ENCODE measurements around the gene TNPO2.

TNPO2 gene

GRCh38 chr19:12696366-12697335 is 27.1 kb downstream of the TNPO2 start, which contains the start of gene FBXW9:
TSS of gene FBXW9 (minus strand) at chr19:12696631. CDS start at chr19:12696581, 50 bp downstream.
- peak; percentile 63 for DNase-seq (ENCODE audit: low read depth, low spot score)
- no peak for TF ChIP-seq CTCF (IDR thresholded peaks at IDR 0.05; ENCODE audit: insufficient read depth, low read length, missing control alignments)
- CTCF ChIA-PET: interaction anchor here (1.0 to 4.1 kb wide), 9 partner anchors 15 to 151 kb away, joined by 3 to 17 read pairs (median 6); no protein-coding TSS in a partner anchor
- peak within 1 kb of the TSS; percentile 97 for H3K4me3 ChIP-seq (ENCODE audit: low read depth, low read length)
- POLR2A ChIA-PET: interaction anchor here (0.6 to 2.2 kb wide), 9 partner anchors 10 to 151 kb away, joined by 3 to 12 read pairs (median 4); partner anchors contain the start of genes DHPS, JUNB and TRIR

DNA sequence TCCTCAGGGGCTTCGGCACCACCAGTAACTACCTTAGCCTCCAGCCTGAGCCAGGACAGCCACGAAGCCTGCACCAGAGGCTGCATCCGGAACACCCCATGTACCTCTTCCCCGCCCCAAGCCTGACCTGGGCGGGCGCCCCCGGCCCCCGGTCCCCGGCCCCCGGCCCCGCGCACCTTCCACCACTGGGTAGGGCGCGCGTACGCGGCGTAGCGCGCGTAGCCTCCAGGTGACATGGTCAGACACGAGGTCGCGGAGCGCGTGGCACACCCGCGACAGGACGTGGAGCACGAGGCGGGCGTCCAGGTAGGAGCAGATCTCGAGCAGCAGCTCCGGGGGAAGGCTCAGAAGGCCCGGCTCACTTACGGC is 27.8 kb downstream of the TNPO2 start:
- TF ChIP-seq CTCF (IDR thresholded peaks at IDR 0.05; ENCODE audit: insufficient read depth, low read length, missing control alignments): no peak
- no peak for DNase-seq (ENCODE audit: low read depth, low spot score)
- peak overlapping the region; percentile 97 for H3K4me3 ChIP-seq (ENCODE audit: low read depth, low read length)
- POLR2A ChIA-PET: interaction anchor here (0.6 to 2.2 kb wide), 8 partner anchors 9 to 96 kb away, joined by 3 to 12 read pairs (median 4); partner anchors contain the start of genes DHPS, JUNB and TRIR
- CTCF ChIA-PET: interaction anchor here (1.0 to 2.8 kb wide), 7 partner anchors 8 to 152 kb away, joined by 3 to 17 read pairs (median 6); no protein-coding TSS in a partner anchor

DNA sequence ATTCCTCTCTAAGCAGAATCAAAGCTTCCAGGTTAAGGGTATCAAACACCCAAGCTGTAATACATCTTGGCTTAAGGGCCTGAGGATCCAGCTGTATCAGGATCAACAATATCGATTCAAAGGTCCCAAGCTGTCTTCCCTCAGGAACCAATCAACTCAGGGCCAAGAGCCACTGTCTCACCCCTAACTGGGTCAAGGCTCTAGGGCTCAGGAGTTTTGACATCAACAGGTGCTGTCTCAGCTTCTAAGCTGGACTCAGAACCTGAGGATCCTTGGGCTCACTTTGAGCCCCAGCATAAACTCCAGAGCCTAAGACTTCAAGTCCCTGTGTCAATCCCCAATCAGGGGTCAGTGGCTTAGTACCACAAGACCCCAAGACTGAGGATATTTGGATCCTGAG is 28.2 kb downstream of the TNPO2 start:
- peak overlapping the region; percentile 97 for H3K4me3 ChIP-seq (ENCODE audit: low read depth, low read length)
- ChIA-PET CTCF (interaction anchor here (1.0 to 2.8 kb wide), 3 partner anchors 9 to 152 kb away, joined by 3 to 17 read pairs (median 4); no protein-coding TSS in a partner anchor), POLR2A (interaction anchor here (2.0 to 2.2 kb wide), 2 partner anchors 14 to 97 kb away, joined by 8 to 12 read pairs; partner anchors contain the start of genes DHPS and JUNB)
- no peak for DNase-seq (ENCODE audit: low read depth, low spot score)
- TF ChIP-seq CTCF (IDR thresholded peaks at IDR 0.05; ENCODE audit: insufficient read depth, low read length, missing control alignments): no peak

GRCh38 chr19:12695096-12695495 is 28.6 kb downstream of the TNPO2 start:
- no peak overlapping the region; the same call in 1 of the 2 replicates for H3K4me3 ChIP-seq (ENCODE audit: low read depth, low read length)
- ChIA-PET POLR2A (interaction anchor here (2.2 kb wide), 1 partner anchor 14 kb away, joined by 12 read pairs; the partner anchor contains the start of gene DHPS), CTCF (interaction anchor here (1.0 to 2.8 kb wide), 3 partner anchors 9 to 152 kb away, joined by 3 to 17 read pairs (median 4); no protein-coding TSS in a partner anchor)
- no peak for DNase-seq (ENCODE audit: low read depth, low spot score)
- no peak for TF ChIP-seq CTCF (IDR thresholded peaks at IDR 0.05; ENCODE audit: insufficient read depth, low read length, missing control alignments)

DNA sequence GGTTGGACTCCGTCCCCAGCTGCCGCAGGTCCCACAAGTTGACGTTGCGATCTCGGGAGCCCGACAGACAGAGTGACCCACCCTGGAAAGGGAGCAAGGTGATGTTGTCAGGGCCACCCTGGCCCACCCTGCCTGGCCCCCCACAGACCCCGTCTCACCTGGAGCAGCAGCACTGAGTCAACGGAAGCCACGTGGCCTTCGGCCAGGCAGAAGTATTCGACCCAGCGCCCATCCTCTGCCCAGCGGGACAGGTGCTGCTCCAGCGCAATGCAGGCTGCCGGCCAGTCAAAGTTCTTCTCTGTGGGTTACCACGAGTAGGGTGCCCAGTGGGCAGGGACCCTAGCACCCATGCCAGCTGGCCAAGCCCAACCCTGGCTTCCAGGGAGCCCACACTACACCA is 29.1 kb downstream of the TNPO2 start:
- H3K4me3 ChIP-seq (ENCODE audit: low read depth, low read length): no peak overlapping the region
- CTCF ChIA-PET: interaction anchor here (1.1 to 2.8 kb wide), 3 partner anchors 18 to 153 kb away, joined by 3 to 17 read pairs (median 5); no protein-coding TSS in a partner anchor
- POLR2A ChIA-PET: interaction anchor here (2.2 kb wide), 1 partner anchor 13 kb away, joined by 12 read pairs; the partner anchor contains the start of gene DHPS
- no peak for TF ChIP-seq CTCF (IDR thresholded peaks at IDR 0.05; ENCODE audit: insufficient read depth, low read length, missing control alignments)
- DNase-seq (ENCODE audit: low read depth, low spot score): no peak
